Tibial nerve (tissue), 4 donors: Measurements from ENCODE around the gene ARL6.

Experiments
- EP300 ChIP-seq, 2 donors: sonication (generic); formaldehyde crosslinking; IDR thresholded peaks; one replicate each; pipeline ENCODE4 v1.6.1; 2017; ENCODE audit warnings: antibody characterized with exemption in 2 of 2, mild to moderate bottlenecking in 1 of 2
- POLR2A ChIP-seq, 2 donors: fragments of 450-650 bp; IDR thresholded peaks; one replicate each; pipeline ENCODE4 v1.6.1; 2017; ENCODE audit warnings: antibody characterized with exemption in 2 of 2, mild to moderate bottlenecking in 2 of 2, moderate library complexity in 2 of 2
- TF ChIP-seq, protein P1 (sequence below), 5 experiments: fragments of 200-600 bp in 3 of 5; fragments of 450-650 bp in 2 of 5; sonication (generic) in 3 of 5; IDR thresholded peaks; one replicate each; pipeline ENCODE4 v1.5.1; 2016 to 2019; ENCODE audit warnings: antibody characterized with exemption in 5 of 5, mild to moderate bottlenecking in 3 of 5, moderate library complexity in 2 of 5

DNA sequence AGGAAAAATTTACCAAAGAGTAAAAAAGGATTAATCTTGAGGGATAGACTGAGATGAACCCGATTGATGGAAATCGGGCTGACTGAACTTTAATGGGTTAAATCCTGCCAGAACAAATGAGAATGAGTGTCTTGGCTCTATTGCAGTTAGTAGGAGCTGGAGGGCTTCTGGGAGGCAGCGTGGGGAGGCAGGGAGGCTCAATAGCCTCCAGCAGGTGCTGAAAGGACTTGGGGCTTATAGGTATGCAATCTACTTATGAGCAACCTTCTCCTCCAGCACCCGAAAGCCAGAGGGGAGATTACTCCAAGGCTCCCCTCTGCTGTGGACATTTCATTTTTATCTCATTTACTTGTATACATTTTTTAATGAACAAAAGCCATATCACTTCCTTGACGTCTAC lies 56.2 kb downstream of the ARL6 start:
- TF ChIP-seq, protein P1, sequence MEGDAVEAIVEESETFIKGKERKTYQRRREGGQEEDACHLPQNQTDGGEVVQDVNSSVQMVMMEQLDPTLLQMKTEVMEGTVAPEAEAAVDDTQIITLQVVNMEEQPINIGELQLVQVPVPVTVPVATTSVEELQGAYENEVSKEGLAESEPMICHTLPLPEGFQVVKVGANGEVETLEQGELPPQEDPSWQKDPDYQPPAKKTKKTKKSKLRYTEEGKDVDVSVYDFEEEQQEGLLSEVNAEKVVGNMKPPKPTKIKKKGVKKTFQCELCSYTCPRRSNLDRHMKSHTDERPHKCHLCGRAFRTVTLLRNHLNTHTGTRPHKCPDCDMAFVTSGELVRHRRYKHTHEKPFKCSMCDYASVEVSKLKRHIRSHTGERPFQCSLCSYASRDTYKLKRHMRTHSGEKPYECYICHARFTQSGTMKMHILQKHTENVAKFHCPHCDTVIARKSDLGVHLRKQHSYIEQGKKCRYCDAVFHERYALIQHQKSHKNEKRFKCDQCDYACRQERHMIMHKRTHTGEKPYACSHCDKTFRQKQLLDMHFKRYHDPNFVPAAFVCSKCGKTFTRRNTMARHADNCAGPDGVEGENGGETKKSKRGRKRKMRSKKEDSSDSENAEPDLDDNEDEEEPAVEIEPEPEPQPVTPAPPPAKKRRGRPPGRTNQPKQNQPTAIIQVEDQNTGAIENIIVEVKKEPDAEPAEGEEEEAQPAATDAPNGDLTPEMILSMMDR (IDR thresholded peaks at IDR 0.05) = no peak
- TF ChIP-seq POLR2A (IDR thresholded peaks at IDR 0.05) (no peak), EP300 (IDR thresholded peaks at IDR 0.05) (no peak)
